Keratinocyte (primary cell): ENCODE data around the gene NPRL2.

Experiments used
- CTCF ChIP-seq, 3 experiments: IDR thresholded peaks in 1 of 3; conservative IDR thresholded peaks in 1 of 3; optimal IDR thresholded peaks in 1 of 3; 2 replicates in 2 of 3; 3 replicates in 1 of 3; pipeline versions ENCODE3 to v1.5.1; 2011; ENCODE audit warnings: low read length in 3 of 3, mild to moderate bottlenecking in 3 of 3, moderate library complexity in 2 of 3, control low read depth in 1 of 3, inconsistent platforms in 1 of 3; ENCODE audit not compliant: insufficient read depth in 2 of 3; ENCODE audit errors: extremely low read depth in 1 of 3
- EZH2 ChIP-seq: IDR thresholded peaks from one replicate; pipeline ENCODE4 v1.6.1; 2012; ENCODE audit warnings: inconsistent platforms, mild to moderate bottlenecking, low read length, moderate library complexity

GRCh38 chr3:50396502-50396901 is 45.9 kb upstream of the NPRL2 start:
- no peak for TF ChIP-seq CTCF (optimal IDR thresholded peaks at IDR 0.05 in 1 of 3, IDR thresholded peaks at IDR 0.05 in 1 of 3, conservative IDR thresholded peaks at IDR 0.05 in 1 of 3; ENCODE audit: extremely low read depth in 1 of 3, insufficient read depth in 2 of 3, low read length in 3 of 3)
- no peak for TF ChIP-seq EZH2
